ENCODE measurements around the gene CHST11.

- no peak for TF ChIP-seq CTCF (IDR thresholded peaks at IDR 0.05; ENCODE audit: low read depth, low read length, poor library complexity, severe bottlenecking)
- TF ChIP-seq EZH2phosphoT487 (IDR thresholded peaks at IDR 0.05; ENCODE audit: borderline replicate concordance, low read length) = no peak
These were observed 312.4 kb downstream of the CHST11 start for GRCh38 chr12:104769144-104769561.

Measured in DOHH2 (cell line).